Measurements from ENCODE around the gene STK11IP.

- TF ChIP-seq CTCF (IDR thresholded peaks at IDR 0.05; ENCODE audit: insufficient read depth, low read length, poor library complexity, severe bottlenecking) = no peak
- TF ChIP-seq EZH2phosphoT487 (conservative IDR thresholded peaks at IDR 0.05; ENCODE audit: low read length) = no peak
Observed at GRCh38 chr2:219627103-219628100, 29.7 kb downstream of the STK11IP start, which contains the start of gene SLC4A3.
